ENCODE results near the gene DERL3. TPM values are rescaled to one million over a fixed set of nuclear protein-coding genes. Genes with fewer than 3 reads are reported as not detected.

The DERL3 gene
- total RNA-seq, 1 experiment from 2014 or later = 12.5 TPM

DNA sequence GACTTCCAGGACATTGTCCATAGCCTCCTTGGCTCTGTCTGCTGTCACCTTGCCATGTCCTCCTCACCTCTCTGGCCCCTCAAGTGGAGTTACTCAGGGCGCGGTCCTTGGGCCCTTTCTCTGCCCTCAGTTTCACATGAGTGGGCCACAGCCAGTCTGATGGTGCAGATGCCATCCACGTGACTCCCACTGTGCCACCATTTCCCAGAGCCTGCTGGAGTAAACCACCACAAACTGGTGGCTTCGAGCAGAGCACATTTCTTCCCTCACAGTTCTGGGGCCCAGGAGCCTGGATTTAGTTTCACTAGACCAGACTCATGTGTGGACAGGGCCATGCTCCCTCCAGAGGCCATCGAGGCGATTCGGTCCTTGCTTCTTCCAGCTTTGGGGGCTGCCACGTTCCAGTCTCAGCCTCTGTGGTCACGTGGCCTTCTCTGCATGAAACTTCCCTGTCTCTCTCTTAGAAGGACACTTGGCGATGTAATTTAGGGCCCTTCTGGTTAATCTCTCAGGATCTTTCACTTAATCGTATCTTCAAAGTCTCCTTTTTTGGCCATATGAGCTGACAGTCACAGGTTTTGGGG lies 37.5 kb downstream of the DERL3 start (continued):
- TF ChIP-seq IRF2 (CRISPR knock-in tag; IDR thresholded peaks at IDR 0.05; ENCODE audit: borderline replicate concordance, low read depth) = no peak
- TF ChIP-seq, protein P1, sequence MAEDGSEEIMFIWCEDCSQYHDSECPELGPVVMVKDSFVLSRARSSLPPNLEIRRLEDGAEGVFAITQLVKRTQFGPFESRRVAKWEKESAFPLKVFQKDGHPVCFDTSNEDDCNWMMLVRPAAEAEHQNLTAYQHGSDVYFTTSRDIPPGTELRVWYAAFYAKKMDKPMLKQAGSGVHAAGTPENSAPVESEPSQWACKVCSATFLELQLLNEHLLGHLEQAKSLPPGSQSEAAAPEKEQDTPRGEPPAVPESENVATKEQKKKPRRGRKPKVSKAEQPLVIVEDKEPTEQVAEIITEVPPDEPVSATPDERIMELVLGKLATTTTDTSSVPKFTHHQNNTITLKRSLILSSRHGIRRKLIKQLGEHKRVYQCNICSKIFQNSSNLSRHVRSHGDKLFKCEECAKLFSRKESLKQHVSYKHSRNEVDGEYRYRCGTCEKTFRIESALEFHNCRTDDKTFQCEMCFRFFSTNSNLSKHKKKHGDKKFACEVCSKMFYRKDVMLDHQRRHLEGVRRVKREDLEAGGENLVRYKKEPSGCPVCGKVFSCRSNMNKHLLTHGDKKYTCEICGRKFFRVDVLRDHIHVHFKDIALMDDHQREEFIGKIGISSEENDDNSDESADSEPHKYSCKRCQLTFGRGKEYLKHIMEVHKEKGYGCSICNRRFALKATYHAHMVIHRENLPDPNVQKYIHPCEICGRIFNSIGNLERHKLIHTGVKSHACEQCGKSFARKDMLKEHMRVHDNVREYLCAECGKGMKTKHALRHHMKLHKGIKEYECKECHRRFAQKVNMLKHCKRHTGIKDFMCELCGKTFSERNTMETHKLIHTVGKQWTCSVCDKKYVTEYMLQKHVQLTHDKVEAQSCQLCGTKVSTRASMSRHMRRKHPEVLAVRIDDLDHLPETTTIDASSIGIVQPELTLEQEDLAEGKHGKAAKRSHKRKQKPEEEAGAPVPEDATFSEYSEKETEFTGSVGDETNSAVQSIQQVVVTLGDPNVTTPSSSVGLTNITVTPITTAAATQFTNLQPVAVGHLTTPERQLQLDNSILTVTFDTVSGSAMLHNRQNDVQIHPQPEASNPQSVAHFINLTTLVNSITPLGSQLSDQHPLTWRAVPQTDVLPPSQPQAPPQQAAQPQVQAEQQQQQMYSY (CRISPR knock-in tag; IDR thresholded peaks at IDR 0.05) = no peak
- TF ChIP-seq, protein P2, sequence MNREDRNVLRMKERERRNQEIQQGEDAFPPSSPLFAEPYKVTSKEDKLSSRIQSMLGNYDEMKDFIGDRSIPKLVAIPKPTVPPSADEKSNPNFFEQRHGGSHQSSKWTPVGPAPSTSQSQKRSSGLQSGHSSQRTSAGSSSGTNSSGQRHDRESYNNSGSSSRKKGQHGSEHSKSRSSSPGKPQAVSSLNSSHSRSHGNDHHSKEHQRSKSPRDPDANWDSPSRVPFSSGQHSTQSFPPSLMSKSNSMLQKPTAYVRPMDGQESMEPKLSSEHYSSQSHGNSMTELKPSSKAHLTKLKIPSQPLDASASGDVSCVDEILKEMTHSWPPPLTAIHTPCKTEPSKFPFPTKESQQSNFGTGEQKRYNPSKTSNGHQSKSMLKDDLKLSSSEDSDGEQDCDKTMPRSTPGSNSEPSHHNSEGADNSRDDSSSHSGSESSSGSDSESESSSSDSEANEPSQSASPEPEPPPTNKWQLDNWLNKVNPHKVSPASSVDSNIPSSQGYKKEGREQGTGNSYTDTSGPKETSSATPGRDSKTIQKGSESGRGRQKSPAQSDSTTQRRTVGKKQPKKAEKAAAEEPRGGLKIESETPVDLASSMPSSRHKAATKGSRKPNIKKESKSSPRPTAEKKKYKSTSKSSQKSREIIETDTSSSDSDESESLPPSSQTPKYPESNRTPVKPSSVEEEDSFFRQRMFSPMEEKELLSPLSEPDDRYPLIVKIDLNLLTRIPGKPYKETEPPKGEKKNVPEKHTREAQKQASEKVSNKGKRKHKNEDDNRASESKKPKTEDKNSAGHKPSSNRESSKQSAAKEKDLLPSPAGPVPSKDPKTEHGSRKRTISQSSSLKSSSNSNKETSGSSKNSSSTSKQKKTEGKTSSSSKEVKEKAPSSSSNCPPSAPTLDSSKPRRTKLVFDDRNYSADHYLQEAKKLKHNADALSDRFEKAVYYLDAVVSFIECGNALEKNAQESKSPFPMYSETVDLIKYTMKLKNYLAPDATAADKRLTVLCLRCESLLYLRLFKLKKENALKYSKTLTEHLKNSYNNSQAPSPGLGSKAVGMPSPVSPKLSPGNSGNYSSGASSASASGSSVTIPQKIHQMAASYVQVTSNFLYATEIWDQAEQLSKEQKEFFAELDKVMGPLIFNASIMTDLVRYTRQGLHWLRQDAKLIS (CRISPR knock-in tag; IDR thresholded peaks at IDR 0.05; ENCODE audit: borderline replicate concordance) = no peak
- TF ChIP-seq ZNF232 (CRISPR knock-in tag; IDR thresholded peaks at IDR 0.05) = no peak
- no peak for TF ChIP-seq CREB1 (CRISPR knock-in tag; IDR thresholded peaks at IDR 0.05)
- no peak for TF ChIP-seq JAZF1 (CRISPR knock-in tag; IDR thresholded peaks at IDR 0.05)
- TF ChIP-seq, protein P3, sequence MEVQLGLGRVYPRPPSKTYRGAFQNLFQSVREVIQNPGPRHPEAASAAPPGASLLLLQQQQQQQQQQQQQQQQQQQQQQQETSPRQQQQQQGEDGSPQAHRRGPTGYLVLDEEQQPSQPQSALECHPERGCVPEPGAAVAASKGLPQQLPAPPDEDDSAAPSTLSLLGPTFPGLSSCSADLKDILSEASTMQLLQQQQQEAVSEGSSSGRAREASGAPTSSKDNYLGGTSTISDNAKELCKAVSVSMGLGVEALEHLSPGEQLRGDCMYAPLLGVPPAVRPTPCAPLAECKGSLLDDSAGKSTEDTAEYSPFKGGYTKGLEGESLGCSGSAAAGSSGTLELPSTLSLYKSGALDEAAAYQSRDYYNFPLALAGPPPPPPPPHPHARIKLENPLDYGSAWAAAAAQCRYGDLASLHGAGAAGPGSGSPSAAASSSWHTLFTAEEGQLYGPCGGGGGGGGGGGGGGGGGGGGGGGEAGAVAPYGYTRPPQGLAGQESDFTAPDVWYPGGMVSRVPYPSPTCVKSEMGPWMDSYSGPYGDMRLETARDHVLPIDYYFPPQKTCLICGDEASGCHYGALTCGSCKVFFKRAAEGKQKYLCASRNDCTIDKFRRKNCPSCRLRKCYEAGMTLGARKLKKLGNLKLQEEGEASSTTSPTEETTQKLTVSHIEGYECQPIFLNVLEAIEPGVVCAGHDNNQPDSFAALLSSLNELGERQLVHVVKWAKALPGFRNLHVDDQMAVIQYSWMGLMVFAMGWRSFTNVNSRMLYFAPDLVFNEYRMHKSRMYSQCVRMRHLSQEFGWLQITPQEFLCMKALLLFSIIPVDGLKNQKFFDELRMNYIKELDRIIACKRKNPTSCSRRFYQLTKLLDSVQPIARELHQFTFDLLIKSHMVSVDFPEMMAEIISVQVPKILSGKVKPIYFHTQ (CRISPR knock-in tag; IDR thresholded peaks at IDR 0.05) = no peak
- no peak for TF ChIP-seq KAT7 (CRISPR knock-in tag; IDR thresholded peaks at IDR 0.05; ENCODE audit: borderline replicate concordance)
- no peak for TF ChIP-seq NFE2L1 (CRISPR knock-in tag; IDR thresholded peaks at IDR 0.05)

DNA sequence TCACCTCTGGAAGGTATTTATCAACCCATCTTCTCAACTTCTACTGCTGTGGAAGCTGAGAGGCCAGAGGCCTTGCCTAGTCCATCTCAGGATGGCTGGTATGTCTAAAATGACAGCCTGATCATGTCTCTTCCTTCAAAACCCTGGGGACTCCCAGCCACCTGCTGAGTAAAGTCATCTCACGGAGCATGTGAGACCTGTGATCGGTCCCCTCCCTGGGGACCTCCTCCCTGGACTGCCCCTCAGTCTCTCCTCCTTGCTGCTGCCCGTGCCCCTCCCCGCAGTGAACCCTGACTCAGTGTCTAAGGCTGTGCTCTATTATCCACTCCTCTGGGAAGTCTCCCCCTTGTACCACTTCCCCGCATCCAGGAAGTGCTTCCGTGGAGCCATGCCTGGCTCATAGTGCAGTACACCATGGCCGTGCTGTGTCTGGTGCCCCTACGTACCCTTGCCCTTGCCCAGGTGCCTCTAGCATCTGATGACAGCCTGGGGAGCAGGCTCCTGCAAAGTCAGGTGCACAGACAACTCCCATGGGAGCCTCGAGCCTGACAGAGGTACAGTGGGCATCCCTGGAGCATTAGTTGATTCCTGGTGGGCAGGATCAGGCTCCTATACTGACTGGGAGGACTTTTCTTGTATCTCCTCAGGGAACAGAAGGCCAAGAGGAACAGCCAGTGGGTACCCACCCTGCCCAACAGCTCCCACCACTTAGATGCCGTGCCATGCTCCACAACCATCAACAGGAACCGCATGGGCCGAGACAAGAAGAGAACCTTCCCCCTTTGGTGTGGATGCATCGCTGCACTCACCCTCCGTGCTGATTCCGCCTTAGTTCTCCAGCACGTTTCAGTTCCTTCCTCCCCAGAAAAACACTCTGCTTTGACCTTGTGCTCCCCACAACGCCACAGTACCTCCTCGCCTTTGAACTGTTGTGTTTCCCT lies 38.2 kb downstream of the DERL3 start:
- Mint-ChIP-seq H3K4me3 (no peak overlapping the region), H3K36me3 (peaks cover 74% of the 10 kb centered on the region), H3K27ac (0 out of 2 replicates have a peak overlapping the region, but pooled peaks have one; percentile 26), H3K27me3 (ENCODE audit: low read depth) (no peaks in the 10 kb centered on the region), H3K4me1 (peaks cover 6% of the 10 kb centered on the region; the same call in 1 of the 2 replicates), H3K9me3 (peaks cover 7% of the 10 kb centered on the region; the same call in 1 of the 2 replicates)
- no peak for DNase-seq (ENCODE audit: low spot score)
- ChIA-PET CTCF (no interaction called here), POLR2A (no interaction called here)
- no peak for ATAC-seq
- no peak for TF ChIP-seq MYBL2 (CRISPR knock-in tag; IDR thresholded peaks at IDR 0.05)
- TF ChIP-seq, protein P4, sequence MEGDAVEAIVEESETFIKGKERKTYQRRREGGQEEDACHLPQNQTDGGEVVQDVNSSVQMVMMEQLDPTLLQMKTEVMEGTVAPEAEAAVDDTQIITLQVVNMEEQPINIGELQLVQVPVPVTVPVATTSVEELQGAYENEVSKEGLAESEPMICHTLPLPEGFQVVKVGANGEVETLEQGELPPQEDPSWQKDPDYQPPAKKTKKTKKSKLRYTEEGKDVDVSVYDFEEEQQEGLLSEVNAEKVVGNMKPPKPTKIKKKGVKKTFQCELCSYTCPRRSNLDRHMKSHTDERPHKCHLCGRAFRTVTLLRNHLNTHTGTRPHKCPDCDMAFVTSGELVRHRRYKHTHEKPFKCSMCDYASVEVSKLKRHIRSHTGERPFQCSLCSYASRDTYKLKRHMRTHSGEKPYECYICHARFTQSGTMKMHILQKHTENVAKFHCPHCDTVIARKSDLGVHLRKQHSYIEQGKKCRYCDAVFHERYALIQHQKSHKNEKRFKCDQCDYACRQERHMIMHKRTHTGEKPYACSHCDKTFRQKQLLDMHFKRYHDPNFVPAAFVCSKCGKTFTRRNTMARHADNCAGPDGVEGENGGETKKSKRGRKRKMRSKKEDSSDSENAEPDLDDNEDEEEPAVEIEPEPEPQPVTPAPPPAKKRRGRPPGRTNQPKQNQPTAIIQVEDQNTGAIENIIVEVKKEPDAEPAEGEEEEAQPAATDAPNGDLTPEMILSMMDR (IDR thresholded peaks at IDR 0.05) = no peak
- no peak for TF ChIP-seq ZBTB21 (CRISPR knock-in tag; IDR thresholded peaks at IDR 0.05; ENCODE audit: borderline replicate concordance)
- no peak for TF ChIP-seq ATF1 (CRISPR knock-in tag; IDR thresholded peaks at IDR 0.05)
- TF ChIP-seq SMAD4 (CRISPR knock-in tag; IDR thresholded peaks at IDR 0.05) = no peak
- TF ChIP-seq, protein P5, sequence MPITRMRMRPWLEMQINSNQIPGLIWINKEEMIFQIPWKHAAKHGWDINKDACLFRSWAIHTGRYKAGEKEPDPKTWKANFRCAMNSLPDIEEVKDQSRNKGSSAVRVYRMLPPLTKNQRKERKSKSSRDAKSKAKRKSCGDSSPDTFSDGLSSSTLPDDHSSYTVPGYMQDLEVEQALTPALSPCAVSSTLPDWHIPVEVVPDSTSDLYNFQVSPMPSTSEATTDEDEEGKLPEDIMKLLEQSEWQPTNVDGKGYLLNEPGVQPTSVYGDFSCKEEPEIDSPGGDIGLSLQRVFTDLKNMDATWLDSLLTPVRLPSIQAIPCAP (CRISPR knock-in tag; IDR thresholded peaks at IDR 0.05) = no peak
- TF ChIP-seq, protein P6, sequence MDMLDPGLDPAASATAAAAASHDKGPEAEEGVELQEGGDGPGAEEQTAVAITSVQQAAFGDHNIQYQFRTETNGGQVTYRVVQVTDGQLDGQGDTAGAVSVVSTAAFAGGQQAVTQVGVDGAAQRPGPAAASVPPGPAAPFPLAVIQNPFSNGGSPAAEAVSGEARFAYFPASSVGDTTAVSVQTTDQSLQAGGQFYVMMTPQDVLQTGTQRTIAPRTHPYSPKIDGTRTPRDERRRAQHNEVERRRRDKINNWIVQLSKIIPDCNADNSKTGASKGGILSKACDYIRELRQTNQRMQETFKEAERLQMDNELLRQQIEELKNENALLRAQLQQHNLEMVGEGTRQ (CRISPR knock-in tag; IDR thresholded peaks at IDR 0.05) = no peak
- no peak for TF ChIP-seq ZNF671 (CRISPR knock-in tag; IDR thresholded peaks at IDR 0.05)
- no peak for TF ChIP-seq ZNF263 (CRISPR knock-in tag; IDR thresholded peaks at IDR 0.05; ENCODE audit: low read depth)
- no peak for TF ChIP-seq IRF2 (CRISPR knock-in tag; IDR thresholded peaks at IDR 0.05; ENCODE audit: borderline replicate concordance, low read depth)

All from WTC11 (cell line).